Esophagus squamous epithelium (tissue), 4 donors: ENCODE measurements around the gene TET1.
"Not testable (repeated sequence)": the region's sequence is repeated elsewhere in the genome, so short reads cannot be mapped to it uniquely, and the experiment has no call there.

Experiments
- CTCF ChIP-seq, 6 experiments: fragments of 450-650 bp in 4 of 6; fragments of 200-600 bp in 2 of 6; sonication (generic) in 2 of 6; IDR thresholded peaks; one replicate each; pipeline ENCODE4 v1.5.1; 2016 to 2019; ENCODE audit warnings: antibody characterized with exemption in 6 of 6, mild to moderate bottlenecking in 4 of 6, moderate library complexity in 4 of 6
- POLR2A ChIP-seq, 4 donors: fragments of 450-650 bp; IDR thresholded peaks; one replicate each; pipeline ENCODE4 v1.6.1; 2017; ENCODE audit warnings: antibody characterized with exemption in 4 of 4, mild to moderate bottlenecking in 4 of 4, moderate library complexity in 3 of 4

- not testable (repeated sequence) for TF ChIP-seq POLR2A, CTCF (IDR thresholded peaks at IDR 0.05)
Measured at GRCh38 chr10:68632271-68632560, 72.1 kb downstream of the TET1 start.
